Astrocyte (in vitro differentiated cells and primary cell): Measurements from ENCODE around the gene PNLIP.

Experiments used
- CTCF ChIP-seq: IDR thresholded peaks from 2 replicates; pipeline ENCODE4 v1.5.1; 2011; ENCODE audit warnings: low read depth, mild to moderate bottlenecking, inconsistent platforms, low read length, moderate library complexity; ENCODE audit not compliant: insufficient read depth
- EZH2 ChIP-seq: IDR thresholded peaks from 2 replicates; pipeline ENCODE4 v1.6.1; 2012; ENCODE audit warnings: mild to moderate bottlenecking, low read length, inconsistent platforms; ENCODE audit not compliant: insufficient read depth

- TF ChIP-seq CTCF (no peak), EZH2 (no peak)
Measured at GRCh38 chr10:116598329-116598728, 52.6 kb downstream of the PNLIP start.
